ENCODE results near the gene SESN1. TPM values are rescaled to one million over a fixed set of nuclear protein-coding genes. Genes with fewer than 3 reads are reported as not detected.

Gene SESN1
- total RNA-seq, 6 experiments from 2014 or later = 8.7 to 17.1 (median 11.9) TPM

- Histone ChIP-seq H3K27ac (peak overlapping the region; percentile 4 to 28 (median 26)), H3K4me3 (no peak overlapping the region), H3K27me3 (no peaks in the 10 kb centered on the region), H3K9me3 (no peaks in the 10 kb centered on the region), H3K4me1 (peaks cover 0 to 18% (median 3%) of the 10 kb centered on the region in 4 donors), H3K36me3 (no peaks in the 10 kb centered on the region)
- peak; percentile 89 to 96 (median 94) for ATAC-seq
- intact Hi-C loops (cut with DNase I) = no loop called here
- 42% methylated on average over 4 of the region's 4 CpGs for WGBS (ENCODE audit: insufficient coverage, low coverage, low lambda C conversion rate, missing lambda C conversion rate)
- DNase-seq = no peak
- no peak for TF ChIP-seq POLR2A (IDR thresholded peaks at IDR 0.05)
- TF ChIP-seq CTCF (IDR thresholded peaks at IDR 0.05) = peak in 1 of 4 donors; percentile 12
These were observed 35.0 kb downstream of the SESN1 start for GRCh38 chr6:109059571-109060021.

GRCh38 chr6:109059153-109059552 lies 35.5 kb downstream of the SESN1 start:
- Histone ChIP-seq H3K27ac (peak overlapping the region; percentile 4 to 28 (median 26)), H3K36me3 (no peaks in the 10 kb centered on the region)
- ATAC-seq = peak; percentile 56 to 80 (median 68)

GRCh38 chr6:109058620-109059019 lies 36.0 kb downstream of the SESN1 start:
- DNase-seq (no peak), ATAC-seq (no peak)
- Histone ChIP-seq H3K27me3 (no peaks in the 10 kb centered on the region), H3K4me1 (peaks cover 0 to 18% (median 3%) of the 10 kb centered on the region in 4 donors), H3K9me3 (no peaks in the 10 kb centered on the region), H3K4me3 (no peak overlapping the region), H3K27ac (no peak overlapping the region), H3K36me3 (no peaks in the 10 kb centered on the region)
- intact Hi-C loops (cut with DNase I) = no loop called here
- TF ChIP-seq CTCF (IDR thresholded peaks at IDR 0.05) (no peak), POLR2A (IDR thresholded peaks at IDR 0.05) (no peak)
- 31% methylated on average over 2 of the region's 2 CpGs for WGBS (ENCODE audit: insufficient coverage, low coverage, low lambda C conversion rate, missing lambda C conversion rate)

More at GRCh38 chr6:109059153-109059552, 35.5 kb downstream of the SESN1 start:
- intact Hi-C loops (cut with DNase I) = no loop called here
- H3K4me1 ChIP-seq = peaks cover 0 to 18% (median 3%) of the 10 kb centered on the region in 4 donors
- H3K9me3 ChIP-seq = no peaks in the 10 kb centered on the region
- TF ChIP-seq POLR2A (IDR thresholded peaks at IDR 0.05) (no peak), CTCF (IDR thresholded peaks at IDR 0.05) (no peak)
- 23% methylated on average over 3 of the region's 3 CpGs for WGBS (ENCODE audit: insufficient coverage, low coverage, low lambda C conversion rate, missing lambda C conversion rate)
- DNase-seq = no peak
- H3K4me3 ChIP-seq = no peak overlapping the region
- no peaks in the 10 kb centered on the region for H3K27me3 ChIP-seq

- Histone ChIP-seq H3K4me1 (peaks cover 0 to 18% (median 3%) of the 10 kb centered on the region in 4 donors), H3K4me3 (no peak overlapping the region), H3K27ac (no peak overlapping the region), H3K27me3 (no peaks in the 10 kb centered on the region), H3K36me3 (no peaks in the 10 kb centered on the region), H3K9me3 (no peaks in the 10 kb centered on the region)
- TF ChIP-seq CTCF (IDR thresholded peaks at IDR 0.05) (no peak), POLR2A (IDR thresholded peaks at IDR 0.05) (no peak)
- ATAC-seq = no peak
- intact Hi-C loops (cut with DNase I) = no loop called here
- no peak for DNase-seq
These were observed 38.0 kb downstream of the SESN1 start for GRCh38 chr6:109056661-109057060.

GRCh38 chr6:109055771-109056235 lies 38.8 kb downstream of the SESN1 start:
- no peaks in the 10 kb centered on the region for H3K27me3 ChIP-seq
- no peak for ATAC-seq
- no peaks in the 10 kb centered on the region for H3K36me3 ChIP-seq
- H3K9me3 ChIP-seq = no peaks in the 10 kb centered on the region
- DNase-seq = no peak
- WGBS (ENCODE audit: insufficient coverage, low coverage, low lambda C conversion rate, missing lambda C conversion rate) = 48% methylated on average over 1 of the region's 1 CpG
- H3K4me1 ChIP-seq = peaks cover 0 to 18% (median 3%) of the 10 kb centered on the region in 4 donors
- TF ChIP-seq POLR2A (IDR thresholded peaks at IDR 0.05) (no peak), CTCF (IDR thresholded peaks at IDR 0.05) (no peak)
- H3K27ac ChIP-seq = no peak overlapping the region
- intact Hi-C loops (cut with DNase I) = no loop called here
- H3K4me3 ChIP-seq = no peak overlapping the region

Measured in right lobe of liver (tissue), 6 donors.